ENCODE measurements around the gene POU5F1.
"Not testable (repeated sequence)": the region's sequence is repeated elsewhere in the genome, so short reads cannot be mapped to it uniquely, and the experiment has no call there.

POU5F1 gene

GRCh38 chr6:31190488-31190887 is 20.0 kb upstream of the POU5F1 start:
- DNase-seq (ENCODE audit: low read depth in 2 of 2), result no peak

GRCh38 chr6:31189223-31189622 is 18.7 kb upstream of the POU5F1 start:
- DNase-seq (ENCODE audit: low read depth in 2 of 2), result not testable (repeated sequence)

- DNase-seq (ENCODE audit: low read depth in 2 of 2), result no peak
Observed at GRCh38 chr6:31187780-31188194, 17.3 kb upstream of the POU5F1 start.

GRCh38 chr6:31186052-31186734 is 15.7 kb upstream of the POU5F1 start:
- no peak for DNase-seq (ENCODE audit: low read depth in 2 of 2)

- not testable (repeated sequence) for DNase-seq (ENCODE audit: low read depth in 2 of 2)
Observed at GRCh38 chr6:31185695-31186051, 15.2 kb upstream of the POU5F1 start.

GRCh38 chr6:31183859-31184258 is 13.4 kb upstream of the POU5F1 start:
- not testable (repeated sequence) for DNase-seq (ENCODE audit: low read depth in 2 of 2)

- not testable (repeated sequence) for DNase-seq (ENCODE audit: low read depth in 2 of 2)
Observed at GRCh38 chr6:31183287-31183686, 12.8 kb upstream of the POU5F1 start.

- DNase-seq (ENCODE audit: low read depth in 2 of 2), result peak in 1 of 2 donors; percentile 32
Observed at GRCh38 chr6:31180500-31180899, 10.0 kb upstream of the POU5F1 start.

- DNase-seq (ENCODE audit: low read depth in 2 of 2), result no peak
Observed at GRCh38 chr6:31179896-31180295, 9.4 kb upstream of the POU5F1 start.

GRCh38 chr6:31179042-31179386 is 8.5 kb upstream of the POU5F1 start:
- no peak for DNase-seq (ENCODE audit: low read depth in 2 of 2)

- no peak for DNase-seq (ENCODE audit: low read depth in 2 of 2)
Observed at GRCh38 chr6:31178143-31179041, 7.9 kb upstream of the POU5F1 start.

- DNase-seq (ENCODE audit: low read depth in 2 of 2), result no peak
Observed at GRCh38 chr6:31175971-31176370, 5.5 kb upstream of the POU5F1 start.

GRCh38 chr6:31174378-31174777 is 3.9 kb upstream of the POU5F1 start:
- DNase-seq (ENCODE audit: low read depth in 2 of 2), result no peak

GRCh38 chr6:31173406-31173805 is 2.9 kb upstream of the POU5F1 start:
- DNase-seq (ENCODE audit: low read depth in 2 of 2), result no peak

GRCh38 chr6:31172973-31173384 is 2.5 kb upstream of the POU5F1 start:
- no peak for DNase-seq (ENCODE audit: low read depth in 2 of 2)

GRCh38 chr6:31171931-31172905 is 1.7 kb upstream of the POU5F1 start:
- no peak for DNase-seq (ENCODE audit: low read depth in 2 of 2)

GRCh38 chr6:31170987-31171671 is 647 bp upstream of the POU5F1 start:
- DNase-seq (ENCODE audit: low read depth in 2 of 2), result no peak

- DNase-seq (ENCODE audit: low read depth in 2 of 2), result not testable (repeated sequence)
Observed at GRCh38 chr6:31169858-31170599, 453 bp downstream of the POU5F1 start.

- DNase-seq (ENCODE audit: low read depth in 2 of 2), result no peak
Observed at GRCh38 chr6:31169123-31169857, 1.2 kb downstream of the POU5F1 start.

GRCh38 chr6:31168606-31169005 is 1.9 kb downstream of the POU5F1 start:
- no peak for DNase-seq (ENCODE audit: low read depth in 2 of 2)

Measured in stimulated activated CD4-positive, alpha-beta T cell treated with anti-CD3 and anti-CD28 coated beads, Interleukin-1b, Interleukin-23, amount 100 ng/mL, for 4 hours (primary cell).